ENCODE results near the gene ALAS1.

ALAS1 gene

DNA sequence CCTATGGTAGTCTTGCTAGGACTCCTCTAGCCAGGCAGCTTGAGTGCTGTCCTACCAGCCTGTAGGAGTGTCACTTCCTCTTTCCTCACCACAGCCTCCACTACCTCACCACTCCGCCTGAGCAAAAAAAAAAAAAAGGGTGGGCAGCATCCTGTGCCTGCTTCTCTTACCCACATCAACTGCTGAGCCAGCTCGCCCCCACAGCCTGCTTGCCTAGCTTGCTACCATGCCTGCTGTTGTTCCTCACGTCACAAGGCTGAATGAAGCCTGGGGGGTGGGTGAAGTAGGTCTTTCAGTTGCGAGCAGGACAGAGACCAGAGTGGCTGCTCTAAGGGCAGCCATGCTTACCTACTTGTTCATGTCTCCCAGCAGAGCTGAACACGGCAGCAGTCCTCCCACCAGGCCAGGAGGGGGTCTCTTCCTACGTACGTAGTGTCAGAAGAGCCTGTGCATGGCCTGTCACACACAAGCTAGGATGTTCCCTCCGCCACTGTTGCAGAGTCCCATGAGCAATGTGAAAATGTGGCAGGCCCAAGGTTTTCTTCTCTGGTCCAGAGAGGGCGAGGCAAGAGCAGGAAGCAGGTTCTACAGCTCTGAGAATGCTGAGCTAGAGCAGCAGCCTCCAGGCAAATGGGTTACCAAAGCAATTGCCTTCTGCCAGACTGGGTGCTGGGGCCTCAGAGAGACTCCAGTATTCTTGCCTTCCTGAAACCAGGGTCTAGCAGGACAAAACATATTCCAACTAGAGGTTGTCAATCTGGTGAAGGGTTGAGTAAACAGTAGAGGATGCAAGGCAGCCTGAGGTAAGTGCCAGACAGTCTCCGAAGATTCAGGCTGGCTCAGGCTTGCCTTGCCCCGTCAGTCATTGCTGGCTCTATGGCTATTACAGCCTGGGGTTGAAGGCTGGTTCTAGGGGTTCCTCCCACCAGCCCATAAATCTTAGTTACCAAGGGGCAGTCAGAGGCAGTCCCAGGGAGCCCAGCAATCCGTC, 55.6 kb downstream of the ALAS1 start:
- Histone ChIP-seq H3K36me3 (ENCODE audit: insufficient read depth, low read length) (peaks cover 72% of the 10 kb centered on the region), H3K4me3 (ENCODE audit: low read depth in 1 of 2, low read length in 2 of 2) (no peak overlapping the region), H3K9me3 (ENCODE audit: low read length) (no peaks in the 10 kb centered on the region), H3K4me1 (ENCODE audit: insufficient read depth, low read length) (peaks cover 13% of the 10 kb centered on the region), H3K27ac (ENCODE audit: low read depth, low read length) (no peak overlapping the region), H3K9ac (ENCODE audit: low read length) (no peak overlapping the region), H3K27me3 (ENCODE audit: control insufficient read depth in 1 of 2, insufficient read depth in 2 of 2, low read length in 2 of 2) (no peaks in the 10 kb centered on the region)

DNA sequence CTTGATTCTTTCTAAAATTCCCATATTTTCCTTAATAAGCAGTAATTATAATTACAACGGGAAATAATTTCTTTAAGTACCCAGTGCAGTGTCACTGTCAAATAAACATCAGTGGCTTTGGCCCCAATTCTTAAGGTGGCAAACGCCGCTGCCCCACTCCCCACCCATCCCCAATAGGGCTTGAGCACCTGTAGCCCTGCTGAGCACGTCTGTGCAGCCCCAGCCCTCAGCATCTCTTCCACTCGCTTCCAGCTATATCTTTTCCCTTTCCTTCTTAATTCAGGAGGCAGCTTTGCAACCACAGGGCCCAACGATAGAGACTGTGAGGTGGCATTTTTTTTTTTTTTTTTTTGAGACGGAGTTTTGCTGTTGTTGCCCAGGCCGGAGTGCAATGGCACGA, 56.6 kb downstream of the ALAS1 start:
- peaks cover 72% of the 10 kb centered on the region for H3K36me3 ChIP-seq (ENCODE audit: insufficient read depth, low read length)
- H3K9me3 ChIP-seq (ENCODE audit: low read length): no peaks in the 10 kb centered on the region
- H3K9ac ChIP-seq (ENCODE audit: low read length): no peak overlapping the region
- H3K27ac ChIP-seq (ENCODE audit: low read depth, low read length): no peak overlapping the region
- H3K27me3 ChIP-seq (ENCODE audit: control insufficient read depth in 1 of 2, insufficient read depth in 2 of 2, low read length in 2 of 2): no peaks in the 10 kb centered on the region
- H3K4me1 ChIP-seq (ENCODE audit: insufficient read depth, low read length): peaks cover 13% of the 10 kb centered on the region
- no peak overlapping the region for H3K4me3 ChIP-seq (ENCODE audit: low read depth in 1 of 2, low read length in 2 of 2)

DNA sequence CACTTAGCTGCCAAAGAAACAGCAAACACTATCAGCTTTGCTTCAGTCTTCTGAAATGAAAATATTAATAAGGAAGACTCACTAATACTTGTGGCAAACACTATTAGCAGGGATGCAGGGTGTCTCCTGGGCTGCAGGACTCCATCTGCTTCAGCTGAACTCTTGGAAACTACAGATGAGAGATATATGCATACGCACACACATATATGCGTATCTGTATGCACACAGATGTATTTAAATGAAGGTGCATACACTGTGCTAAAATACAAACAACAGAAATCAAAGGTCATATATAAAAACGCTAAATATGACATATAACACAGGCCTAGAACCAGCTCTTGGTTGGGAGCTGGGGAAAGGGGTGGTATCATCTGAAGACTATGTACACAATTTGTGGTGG, 58.2 kb downstream of the ALAS1 start:
- Histone ChIP-seq H3K9me3 (ENCODE audit: low read length) (no peaks in the 10 kb centered on the region), H3K27ac (ENCODE audit: low read depth, low read length) (no peak overlapping the region), H3K36me3 (ENCODE audit: insufficient read depth, low read length) (peaks cover 80% of the 10 kb centered on the region), H3K9ac (ENCODE audit: low read length) (no peak overlapping the region), H3K4me1 (ENCODE audit: insufficient read depth, low read length) (peaks cover 13% of the 10 kb centered on the region), H3K4me3 (ENCODE audit: low read depth in 1 of 2, low read length in 2 of 2) (no peak overlapping the region), H3K27me3 (ENCODE audit: control insufficient read depth in 1 of 2, insufficient read depth in 2 of 2, low read length in 2 of 2) (no peaks in the 10 kb centered on the region)

- no peak overlapping the region for H3K9ac ChIP-seq (ENCODE audit: low read length)
- peaks cover 79% of the 10 kb centered on the region for H3K36me3 ChIP-seq (ENCODE audit: insufficient read depth, low read length)
- H3K9me3 ChIP-seq (ENCODE audit: low read length): no peaks in the 10 kb centered on the region
- H3K27ac ChIP-seq (ENCODE audit: low read depth, low read length): no peak overlapping the region
- H3K4me3 ChIP-seq (ENCODE audit: low read depth in 1 of 2, low read length in 2 of 2): no peak overlapping the region
- H3K4me1 ChIP-seq (ENCODE audit: insufficient read depth, low read length): peaks cover 13% of the 10 kb centered on the region
- H3K27me3 ChIP-seq (ENCODE audit: control insufficient read depth in 1 of 2, insufficient read depth in 2 of 2, low read length in 2 of 2): no peaks in the 10 kb centered on the region
Observed at GRCh38 chr3:52256622-52257021, 58.7 kb downstream of the ALAS1 start.

DNA sequence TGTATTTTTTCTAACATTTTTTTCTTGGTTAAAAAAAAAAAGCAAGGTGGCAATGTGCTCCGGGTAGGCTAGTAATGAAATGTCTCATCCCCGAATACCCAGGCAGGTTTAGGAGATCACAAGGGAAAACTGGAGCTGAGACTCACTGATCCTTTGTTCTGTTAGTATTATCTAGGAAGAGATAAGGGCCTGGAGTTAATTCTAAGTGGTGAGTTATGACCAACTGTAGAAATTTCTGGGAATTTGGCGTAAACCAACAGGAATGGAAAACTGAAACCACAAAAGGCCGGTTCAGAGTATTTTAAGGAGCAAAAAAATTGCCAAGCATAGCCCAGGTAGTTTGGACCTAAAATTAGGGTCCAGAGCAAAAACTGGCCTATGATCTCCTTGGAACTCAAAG, 60.0 kb downstream of the ALAS1 start:
- H3K27ac ChIP-seq (ENCODE audit: low read depth, low read length): no peak overlapping the region
- H3K4me1 ChIP-seq (ENCODE audit: insufficient read depth, low read length): peaks cover 13% of the 10 kb centered on the region
- H3K4me3 ChIP-seq (ENCODE audit: low read depth in 1 of 2, low read length in 2 of 2): no peak overlapping the region
- no peak overlapping the region for H3K9ac ChIP-seq (ENCODE audit: low read length)
- peaks cover 87% of the 10 kb centered on the region for H3K36me3 ChIP-seq (ENCODE audit: insufficient read depth, low read length)
- H3K27me3 ChIP-seq (ENCODE audit: control insufficient read depth in 1 of 2, insufficient read depth in 2 of 2, low read length in 2 of 2): no peaks in the 10 kb centered on the region
- H3K9me3 ChIP-seq (ENCODE audit: low read length): no peaks in the 10 kb centered on the region

DNA sequence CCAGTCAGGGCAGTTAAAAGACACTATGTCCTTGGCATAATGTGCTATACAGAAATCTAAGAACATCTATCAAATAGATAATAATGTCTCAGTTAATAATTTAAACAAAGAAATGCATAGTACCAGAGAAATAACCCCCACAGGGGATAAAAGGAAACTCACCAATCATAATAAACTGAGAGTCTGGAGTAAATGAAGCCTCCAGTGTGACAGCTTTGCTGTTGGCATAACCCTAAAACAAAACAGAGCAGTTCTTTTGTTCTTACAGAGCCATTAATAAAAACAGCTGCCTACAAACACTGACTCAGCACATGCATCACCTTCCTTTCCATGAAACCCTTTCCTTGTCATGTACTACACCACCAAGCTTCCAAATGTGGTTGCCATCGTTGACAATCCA, 61.1 kb downstream of the ALAS1 start:
- H3K4me3 ChIP-seq (ENCODE audit: low read depth in 1 of 2, low read length in 2 of 2): no peak overlapping the region
- no peak overlapping the region for H3K9ac ChIP-seq (ENCODE audit: low read length)
- H3K9me3 ChIP-seq (ENCODE audit: low read length): no peaks in the 10 kb centered on the region
- peaks cover 88% of the 10 kb centered on the region for H3K36me3 ChIP-seq (ENCODE audit: insufficient read depth, low read length)
- no peaks in the 10 kb centered on the region for H3K27me3 ChIP-seq (ENCODE audit: control insufficient read depth in 1 of 2, insufficient read depth in 2 of 2, low read length in 2 of 2)
- H3K4me1 ChIP-seq (ENCODE audit: insufficient read depth, low read length): peaks cover 6% of the 10 kb centered on the region
- H3K27ac ChIP-seq (ENCODE audit: low read depth, low read length): no peak overlapping the region

- H3K27me3 ChIP-seq (ENCODE audit: control insufficient read depth in 1 of 2, insufficient read depth in 2 of 2, low read length in 2 of 2): no peaks in the 10 kb centered on the region
- no peaks in the 10 kb centered on the region for H3K9me3 ChIP-seq (ENCODE audit: low read length)
- H3K27ac ChIP-seq (ENCODE audit: low read depth, low read length): no peak overlapping the region
- peaks cover 92% of the 10 kb centered on the region for H3K36me3 ChIP-seq (ENCODE audit: insufficient read depth, low read length)
- H3K9ac ChIP-seq (ENCODE audit: low read length): no peak overlapping the region
- H3K4me3 ChIP-seq (ENCODE audit: low read depth in 1 of 2, low read length in 2 of 2): no peak overlapping the region
- H3K4me1 ChIP-seq (ENCODE audit: insufficient read depth, low read length): peaks cover 2% of the 10 kb centered on the region
Observed at GRCh38 chr3:52259448-52259847, 61.5 kb downstream of the ALAS1 start.

GRCh38 chr3:52262447-52262846, 64.5 kb downstream of the ALAS1 start:
- peaks cover 91% of the 10 kb centered on the region for H3K36me3 ChIP-seq (ENCODE audit: insufficient read depth, low read length)
- no peaks in the 10 kb centered on the region for H3K27me3 ChIP-seq (ENCODE audit: control insufficient read depth in 1 of 2, insufficient read depth in 2 of 2, low read length in 2 of 2)
- no peak overlapping the region for H3K9ac ChIP-seq (ENCODE audit: low read length)
- no peaks in the 10 kb centered on the region for H3K4me1 ChIP-seq (ENCODE audit: insufficient read depth, low read length)
- H3K27ac ChIP-seq (ENCODE audit: low read depth, low read length): no peak overlapping the region
- H3K9me3 ChIP-seq (ENCODE audit: low read length): no peaks in the 10 kb centered on the region
- no peak overlapping the region for H3K4me3 ChIP-seq (ENCODE audit: low read depth in 1 of 2, low read length in 2 of 2)
